Daoy (cell line): ENCODE results near the gene HDGFL2. TPM values are rescaled to one million over a fixed set of nuclear protein-coding genes. Genes with fewer than 3 reads are reported as not detected.
A peak's percentile ranks its signal among the peaks of the same experiment; 100 is the strongest.
"Not testable (repeated sequence)": the region's sequence is repeated elsewhere in the genome, so short reads cannot be mapped to it uniquely, and the experiment has no call there.

Experiments
- DNase-seq: peaks from one replicate; pipeline ENCODE4 v3.0.0-alpha.2; 2015; ENCODE audit warnings: low read depth
- total RNA-seq: library from RNA; depleted of rRNA; stranded (reverse); fragments of >200 nt; shearing (Covaris generic); gene quantifications from 2 replicates; pipeline ENCODE4 v1.2.3, GENCODE V29; 2014

The HDGFL2 gene
- total RNA-seq, 1 experiment from 2014 or later = 79.1 TPM

GRCh38 chr19:4512070-4512469 is 40.0 kb downstream of the HDGFL2 start:
- DNase-seq = no peak

DNA sequence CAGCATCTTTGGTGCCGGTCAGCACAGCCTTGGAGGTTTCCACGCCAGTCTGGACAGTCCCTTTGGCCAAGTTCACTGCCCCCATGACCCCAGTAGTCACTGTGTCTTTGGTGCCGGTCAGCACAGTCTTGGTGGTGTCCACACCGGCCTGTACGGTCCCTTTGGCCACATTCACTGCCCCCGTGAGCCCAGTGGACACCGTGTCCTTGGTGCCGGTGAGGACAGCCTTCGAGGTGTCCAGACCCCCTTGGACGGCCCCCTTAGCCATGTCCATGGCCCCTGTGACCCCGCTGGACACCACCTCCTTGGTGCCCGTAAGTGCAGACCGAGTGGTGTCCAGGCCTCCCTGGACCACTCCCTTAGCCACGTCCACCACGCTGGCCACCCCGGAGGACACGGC is 41.2 kb downstream of the HDGFL2 start:
- no peak for DNase-seq

DNA sequence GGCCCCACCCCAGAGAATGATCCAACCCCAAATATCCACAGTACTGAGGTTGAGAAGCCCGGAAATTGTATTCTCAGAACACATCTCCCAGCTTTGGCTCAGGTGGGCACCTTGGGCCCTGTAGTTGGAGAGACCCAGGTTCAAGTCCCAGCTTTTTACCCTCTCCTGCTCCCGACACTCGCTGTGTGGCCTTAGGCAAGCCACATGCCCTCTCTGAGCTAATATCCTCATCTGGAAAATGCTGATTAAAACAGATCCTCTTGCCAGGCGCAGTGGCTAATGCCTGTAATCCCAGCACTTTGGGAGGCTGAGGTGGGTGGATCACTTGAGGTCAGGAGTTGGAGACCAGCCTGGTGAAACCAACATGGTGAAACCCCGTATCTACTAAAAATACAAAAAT is 43.6 kb downstream of the HDGFL2 start:
- DNase-seq = no peak

DNA sequence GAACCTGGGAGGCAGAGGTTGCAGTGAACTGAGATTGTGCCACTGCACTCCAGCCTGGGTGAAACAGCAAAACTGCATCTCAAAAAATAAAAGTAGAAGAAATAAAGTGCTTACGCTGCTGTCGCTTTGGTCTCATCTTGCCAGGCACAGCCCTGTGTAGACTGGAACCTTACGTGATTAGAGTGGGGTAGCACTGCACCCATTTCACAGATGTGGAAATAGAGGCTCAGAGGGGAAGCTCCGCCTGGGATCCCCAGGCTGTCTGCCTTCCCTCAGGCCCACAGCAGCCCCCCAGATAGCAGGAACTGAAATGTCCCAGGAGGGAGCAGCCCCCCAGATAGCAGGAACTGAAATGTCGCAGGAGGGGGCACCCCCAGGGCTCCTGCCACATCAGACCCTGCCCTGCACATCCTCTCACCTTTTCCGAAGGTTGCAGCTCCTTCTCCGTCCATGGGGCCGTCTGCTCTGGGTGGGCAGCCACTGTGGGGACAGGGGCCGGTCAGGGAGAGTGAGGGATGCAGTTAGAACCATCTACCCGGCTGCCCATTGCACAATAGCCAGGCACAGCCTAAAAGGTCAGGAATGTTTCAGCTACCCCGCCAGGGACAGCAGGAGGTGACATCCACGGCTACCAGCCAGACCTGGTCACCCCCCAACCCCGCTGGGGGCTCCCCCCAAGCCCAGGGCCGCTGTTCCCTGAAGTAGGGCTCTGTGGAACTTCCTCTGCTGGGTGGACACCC is 44.3 kb downstream of the HDGFL2 start:
- no peak for DNase-seq

DNA sequence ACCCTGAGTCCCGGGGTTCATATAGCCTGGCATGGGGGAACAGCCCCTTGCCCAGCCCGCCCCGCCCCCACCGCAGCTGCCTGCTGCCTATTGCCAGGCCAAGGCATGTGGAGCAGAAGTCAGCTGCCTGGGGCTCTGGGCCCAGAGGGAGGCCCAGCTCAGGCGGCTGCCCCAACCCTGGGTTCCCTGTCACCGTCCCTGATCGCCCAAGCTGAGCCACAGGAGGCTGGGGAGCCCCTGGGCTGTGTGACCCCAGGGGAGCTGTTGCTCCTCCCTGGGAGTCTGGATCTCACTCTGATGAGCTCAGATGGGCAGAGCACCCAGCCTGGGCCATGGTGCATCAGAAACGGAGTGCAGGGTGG is 44.8 kb downstream of the HDGFL2 start:
- no peak for DNase-seq

GRCh38 chr19:4517451-4518057 is 45.5 kb downstream of the HDGFL2 start:
- DNase-seq = no peak

DNA sequence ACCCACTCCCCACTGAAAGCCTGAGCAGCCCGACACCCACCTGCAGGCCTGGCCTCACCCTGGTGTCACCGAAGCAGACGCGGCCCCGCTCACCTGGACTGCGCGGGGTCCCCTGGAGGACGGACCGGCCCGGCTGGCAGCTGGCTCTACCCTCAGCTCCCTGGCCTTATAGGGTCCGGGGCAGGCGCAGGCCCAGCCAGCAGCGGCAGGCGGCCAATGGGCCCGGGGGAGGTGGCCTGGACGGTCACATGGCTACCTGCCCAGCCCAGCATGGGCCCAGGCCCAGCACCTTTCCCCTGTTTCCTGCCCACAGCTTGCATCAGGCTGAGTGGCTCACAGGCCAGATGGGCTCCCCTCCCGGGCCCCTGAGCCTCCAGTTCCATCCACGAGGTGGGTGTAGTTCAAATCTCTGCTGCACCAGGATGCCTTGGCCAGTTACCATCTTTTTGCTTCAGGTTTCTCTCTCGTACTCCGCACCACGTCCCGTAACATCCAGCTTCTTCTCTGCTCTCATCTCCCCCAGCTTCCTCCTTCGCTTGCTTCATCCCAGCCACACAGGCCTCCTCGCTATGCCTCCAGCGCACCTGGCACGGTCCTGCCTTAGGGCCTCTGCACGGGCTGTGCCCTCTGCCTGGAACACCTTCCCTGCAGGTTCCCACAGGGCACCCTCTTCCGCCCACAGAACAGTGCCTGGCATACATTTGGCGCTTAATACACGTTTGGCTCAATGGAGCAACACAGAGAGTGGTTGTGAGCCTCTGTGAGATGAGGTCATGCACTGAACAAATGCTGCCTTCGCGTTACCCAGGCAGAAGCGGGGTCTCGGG is 46.5 kb downstream of the HDGFL2 start, which contains the start of gene PLIN4:
Gene PLIN4 (minus strand): TSS at position 142 of the 827 bp plus-strand sequence. CDS start 214 bp downstream, outside the sequence.
- peak; percentile 86 for DNase-seq

DNA sequence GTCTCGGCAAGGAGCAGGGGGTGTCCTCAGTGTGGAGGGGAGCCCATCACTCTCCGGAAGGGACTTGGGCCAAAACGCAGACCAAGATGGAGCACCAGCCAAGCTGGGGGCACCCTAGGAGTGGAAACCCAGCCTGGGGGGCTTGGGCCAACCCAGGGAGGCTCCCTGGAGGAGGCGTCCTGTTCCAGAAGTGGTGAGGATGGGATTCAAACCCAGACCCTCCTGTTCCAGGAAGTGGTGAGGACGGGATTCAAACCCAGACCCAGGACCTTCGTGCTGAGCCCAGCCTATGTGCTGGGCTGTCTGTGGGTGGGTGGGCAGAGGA is 47.0 kb downstream of the HDGFL2 start:
- no peak for DNase-seq

- peak; percentile 41 for DNase-seq
Measured at GRCh38 chr19:4519521-4520277, 47.6 kb downstream of the HDGFL2 start.

GRCh38 chr19:4521170-4521887 is 49.2 kb downstream of the HDGFL2 start:
- DNase-seq = peak; percentile 39

- no peak for DNase-seq
Measured at GRCh38 chr19:4521888-4522242, 49.8 kb downstream of the HDGFL2 start.

- no peak for DNase-seq
Measured at GRCh38 chr19:4522291-4523002, 50.4 kb downstream of the HDGFL2 start.

DNA sequence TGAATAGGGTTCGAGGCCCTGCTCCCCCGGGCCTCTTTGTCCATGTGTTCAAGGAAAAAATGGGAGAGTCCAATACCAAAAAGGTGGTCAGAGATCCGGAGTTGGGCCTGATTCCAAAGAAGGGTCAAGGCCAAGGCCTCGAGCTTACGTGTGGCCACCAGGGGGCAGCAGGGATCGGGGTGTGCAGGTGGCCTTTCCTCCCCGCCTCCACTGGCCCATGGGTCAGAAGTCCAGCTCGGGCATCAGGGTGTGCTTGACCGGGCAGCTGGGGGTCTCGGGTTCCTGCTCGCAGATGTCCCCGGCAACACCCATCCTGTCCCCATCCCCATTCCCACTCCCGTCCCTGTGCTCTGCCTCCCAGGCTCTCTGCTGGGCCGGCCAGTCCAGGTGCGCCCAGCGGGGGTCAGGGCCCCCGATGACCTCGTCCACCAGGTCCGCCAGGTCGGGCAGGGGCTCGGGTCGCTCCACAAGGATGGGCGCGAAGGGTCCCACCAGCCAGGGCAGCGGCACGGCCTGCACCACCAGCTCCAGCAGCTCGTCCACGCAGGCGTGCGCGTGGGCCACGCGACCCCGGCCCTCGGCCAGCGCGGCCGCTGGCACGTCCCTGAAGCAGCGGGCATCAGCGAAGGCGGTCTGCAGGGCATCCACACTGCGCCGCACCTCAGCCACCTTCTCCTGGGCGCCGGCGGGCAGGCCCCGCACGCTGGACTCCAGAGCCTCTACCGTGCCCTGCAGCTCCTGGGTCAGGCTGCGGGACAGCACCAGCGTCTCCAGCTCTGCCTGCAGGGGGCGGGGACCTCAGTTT is 51.4 kb downstream of the HDGFL2 start:
- peak; percentile 58 for DNase-seq

DNA sequence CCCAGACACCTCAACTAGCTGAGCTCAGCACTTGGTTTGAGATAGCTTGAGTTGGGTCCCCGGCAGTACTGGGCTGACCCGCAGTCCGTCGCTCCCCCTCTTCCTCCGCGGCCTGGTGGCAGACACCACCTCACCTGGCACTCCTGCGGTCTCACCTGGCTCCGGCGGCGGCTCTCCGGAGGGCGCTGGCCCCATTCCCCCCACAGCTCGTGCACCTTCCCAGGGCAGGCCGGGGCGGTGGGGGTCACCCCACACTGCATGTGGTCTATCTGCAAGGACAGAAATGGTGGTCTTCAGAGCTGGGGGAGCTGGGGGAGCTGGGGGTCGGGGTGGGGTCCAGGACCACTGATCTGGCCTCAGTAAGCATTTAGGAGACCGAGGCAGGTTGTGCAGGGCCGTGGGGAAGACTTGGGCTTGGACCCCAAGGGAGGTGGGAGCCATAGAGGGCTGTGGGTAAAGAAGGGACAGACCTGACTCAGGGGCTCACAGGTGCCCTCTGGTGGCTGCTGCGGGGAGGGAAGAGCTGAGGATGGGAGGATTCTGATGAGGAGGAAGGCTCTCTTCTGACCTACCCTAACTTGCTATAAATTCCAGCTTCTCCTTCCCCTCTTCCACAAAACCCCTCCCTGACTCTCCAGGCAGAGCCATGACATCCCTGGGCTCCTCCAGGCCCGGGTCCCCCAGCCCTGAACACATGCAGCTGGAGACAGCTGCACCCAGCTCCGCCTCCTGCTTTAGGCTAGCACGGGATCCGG is 52.9 kb downstream of the HDGFL2 start:
- DNase-seq = peak; percentile 59

DNA sequence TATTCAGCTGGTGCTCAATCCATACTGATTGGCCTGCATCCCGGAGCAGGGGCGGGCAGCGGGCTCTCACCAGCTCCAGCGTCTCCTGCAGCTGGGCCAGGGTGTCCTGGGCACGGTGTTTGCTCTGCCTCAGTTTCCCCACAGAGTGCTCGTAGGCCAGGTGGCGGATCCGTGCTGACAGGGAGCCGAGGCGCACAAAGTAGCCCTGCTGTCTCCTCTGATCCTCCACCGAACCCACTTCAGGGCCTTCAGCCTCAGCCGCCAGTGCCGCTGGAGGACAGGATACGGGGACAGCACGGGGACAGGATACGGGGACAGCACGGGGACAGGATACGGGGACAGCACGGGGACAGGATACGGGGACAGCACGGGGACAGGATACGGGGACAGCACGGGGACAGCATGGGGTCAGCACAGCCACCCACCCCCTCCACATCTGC is 53.5 kb downstream of the HDGFL2 start:
- DNase-seq = no peak

DNA sequence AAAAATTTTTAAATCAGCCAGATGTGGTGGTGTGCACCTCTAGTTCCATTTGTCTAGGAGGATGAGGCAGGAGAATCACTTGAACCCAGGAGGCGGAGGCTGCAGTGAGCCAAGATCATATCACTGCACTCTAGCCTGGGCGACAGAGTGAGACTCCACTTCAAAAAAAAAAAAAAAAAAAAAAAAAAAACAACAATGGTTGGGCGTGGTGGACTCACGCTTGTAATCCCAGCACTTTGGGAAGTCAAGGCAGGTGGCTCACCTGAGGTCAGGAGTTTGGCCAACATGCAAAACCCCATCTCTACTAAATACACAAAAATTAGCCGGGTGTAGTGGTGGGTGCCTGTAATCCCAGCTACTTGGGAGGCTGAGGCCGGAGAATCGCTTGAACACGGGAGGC is 55.3 kb downstream of the HDGFL2 start:
- not testable (repeated sequence) for DNase-seq

DNA sequence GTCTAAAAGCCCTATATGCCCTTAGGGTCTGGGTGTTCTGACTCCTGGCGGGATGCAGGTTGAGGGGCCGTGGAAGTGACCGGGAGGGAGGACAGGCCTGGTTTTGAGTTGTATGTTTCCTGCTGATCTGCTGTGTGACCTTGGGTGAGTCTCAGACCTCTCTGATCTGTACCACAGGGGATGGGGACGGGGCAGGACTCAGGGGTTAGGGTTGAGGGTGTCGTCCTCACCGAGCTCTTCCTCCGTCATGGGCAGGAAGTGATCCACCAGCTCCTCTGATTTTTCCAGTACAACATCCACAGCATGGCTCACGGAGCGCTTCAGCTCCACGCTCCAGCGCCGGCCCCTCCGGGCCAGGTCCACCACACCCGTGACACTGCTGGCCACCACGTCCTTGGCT is 56.7 kb downstream of the HDGFL2 start:
- no peak for DNase-seq

- DNase-seq = no peak
Measured at GRCh38 chr19:4529924-4530522, 57.9 kb downstream of the HDGFL2 start.
